PC-9 (cell line): ENCODE measurements around the gene EML6. TPM values are rescaled to one million over a fixed set of nuclear protein-coding genes. Genes with fewer than 3 reads are reported as not detected.

Experiments used
- BruUV-seq: library from RNA; stranded (reverse); fragments of 400-500 nt; replicated peaks from 2 replicates; lab custom pipeline; 2021; lab: Mats Ljungman, UMichigan
- CTCF ChIA-PET: fragments of 300-600 bp; sonication (Branson Sonifier 250); formaldehyde crosslinking; loops from one replicate; lab custom pipeline; 2022; ENCODE audit warnings: antibody characterized with exemption; lab: Charles Lee
- POLR2A ChIA-PET: fragments of 300-600 bp; sonication (Branson Sonifier 250); formaldehyde crosslinking; loops from one replicate; lab custom pipeline; 2022; ENCODE audit warnings: antibody characterized with exemption; ENCODE audit not compliant: unreplicated experiment; lab: Charles Lee
- DNase-seq, 2 experiments: peaks; one replicate each; pipeline versions ENCODE4 v3.0.0 to v3.0.0-alpha.2; 2015 to 2022; ENCODE audit warnings: mixed read lengths in 1 of 2
- H2AFZ ChIP-seq: fragments of 200-600 bp; sonication (generic); 2 replicates; pipeline ENCODE4 v1.8.1; 2017; ENCODE audit warnings: antibody characterized with exemption
- H3F3A ChIP-seq: fragments of 200-600 bp; sonication (generic); 2 replicates; pipeline ENCODE4 v1.8.1; 2017; ENCODE audit warnings: antibody characterized with exemption, mild to moderate bottlenecking, low read depth; ENCODE audit not compliant: insufficient read depth
- H3K27ac ChIP-seq: fragments of 200-600 bp; sonication (generic); 2 replicates; pipeline ENCODE4 v1.6.1; 2016; ENCODE audit warnings: mixed run types
- H3K27me3 ChIP-seq: fragments of 200-600 bp; sonication (generic); 2 replicates; pipeline ENCODE4 v1.6.1; 2016; ENCODE audit warnings: low read depth, mixed run types; ENCODE audit not compliant: insufficient read depth
- H3K36me3 ChIP-seq: fragments of 200-600 bp; sonication (generic); 2 replicates; pipeline ENCODE4 v1.6.1; 2016; ENCODE audit warnings: low read depth, mixed run types
- H3K4me1 ChIP-seq: fragments of 200-600 bp; sonication (generic); replicated peaks from 2 replicates; pipeline ENCODE4 v1.6.1; 2016; ENCODE audit warnings: mixed run types; ENCODE audit not compliant: insufficient read depth
- H3K4me2 ChIP-seq: fragments of 200-600 bp; sonication (generic); 2 replicates; pipeline ENCODE4 v1.6.1; 2017; ENCODE audit warnings: mixed run types
- H3K4me3 ChIP-seq: fragments of 200-600 bp; sonication (generic); 2 replicates; pipeline ENCODE4 v1.6.1; 2016; ENCODE audit warnings: mixed run types
- H3K79me2 ChIP-seq: fragments of 200-600 bp; sonication (generic); 2 replicates; pipeline ENCODE4 v1.6.1; 2017; ENCODE audit warnings: low read depth, mixed run types
- H3K9me2 ChIP-seq: fragments of 200-600 bp; sonication (generic); 2 replicates; pipeline ENCODE4 v1.8.1; 2017; ENCODE audit warnings: mild to moderate bottlenecking; ENCODE audit not compliant: insufficient read depth
- H3K9me3 ChIP-seq: fragments of 200-600 bp; sonication (generic); 2 replicates; pipeline ENCODE4 v1.8.1; 2016; ENCODE audit warnings: low read depth; ENCODE audit not compliant: insufficient read depth
- H4K20me1 ChIP-seq: fragments of 200-600 bp; sonication (generic); 2 replicates; pipeline ENCODE4 v1.8.1; 2017; ENCODE audit not compliant: insufficient read depth
- EZH2 ChIP-seq: fragments of 200-600 bp; sonication (generic); IDR thresholded peaks from 2 replicates; pipeline ENCODE4 v1.8.0; 2017; ENCODE audit warnings: antibody characterized with exemption, low read depth
- intact Hi-C: fragments of 100-400 bp; cut with micrococcal nuclease; formaldehyde crosslinking; loops from one replicate; pipeline ENCODE4 v1.10.0; 2022; ENCODE audit not compliant: unreplicated experiment
- total RNA-seq: library from RNA; stranded (reverse); gene quantifications from 2 replicates; pipeline ENCODE4 v1.2.3, GENCODE V29; 2021
- TF ChIP-seq, protein P1 (sequence below): fragments of 200-600 bp; sonication (generic); conservative IDR thresholded peaks from 2 replicates; pipeline ENCODE4 v1.6.1; 2017; ENCODE audit warnings: mixed run types, antibody characterized with exemption, mild to moderate bottlenecking, moderate library complexity

EML6 gene
- total RNA-seq, 1 experiment from 2014 or later, result 3.7 TPM

GRCh38 chr2:54897420-54898310 is 174.2 kb downstream of the EML6 start:
- no TSS peak for BruUV-seq
- Histone ChIP-seq H3K27me3 (no peaks in the 10 kb centered on the region), H3K9me3 (peaks cover 8% of the 10 kb centered on the region; the same call in 1 of the 2 replicates), H3K27ac (no peak overlapping the region), H3F3A (peaks cover 4% of the 10 kb centered on the region; the same call in 1 of the 2 replicates), H3K36me3 (peaks cover 8% of the 10 kb centered on the region; the same call in 1 of the 2 replicates), H3K9me2 (no peaks in the 10 kb centered on the region), H3K4me1 (peaks cover 2% of the 10 kb centered on the region), H3K79me2 (no peaks in the 10 kb centered on the region), H3K4me2 (no peak overlapping the region), H4K20me1 (no peaks in the 10 kb centered on the region), H2AFZ (no peak overlapping the region), H3K4me3 (no peak overlapping the region)
- CTCF ChIA-PET, result no interaction called here
- TF ChIP-seq, protein P1, sequence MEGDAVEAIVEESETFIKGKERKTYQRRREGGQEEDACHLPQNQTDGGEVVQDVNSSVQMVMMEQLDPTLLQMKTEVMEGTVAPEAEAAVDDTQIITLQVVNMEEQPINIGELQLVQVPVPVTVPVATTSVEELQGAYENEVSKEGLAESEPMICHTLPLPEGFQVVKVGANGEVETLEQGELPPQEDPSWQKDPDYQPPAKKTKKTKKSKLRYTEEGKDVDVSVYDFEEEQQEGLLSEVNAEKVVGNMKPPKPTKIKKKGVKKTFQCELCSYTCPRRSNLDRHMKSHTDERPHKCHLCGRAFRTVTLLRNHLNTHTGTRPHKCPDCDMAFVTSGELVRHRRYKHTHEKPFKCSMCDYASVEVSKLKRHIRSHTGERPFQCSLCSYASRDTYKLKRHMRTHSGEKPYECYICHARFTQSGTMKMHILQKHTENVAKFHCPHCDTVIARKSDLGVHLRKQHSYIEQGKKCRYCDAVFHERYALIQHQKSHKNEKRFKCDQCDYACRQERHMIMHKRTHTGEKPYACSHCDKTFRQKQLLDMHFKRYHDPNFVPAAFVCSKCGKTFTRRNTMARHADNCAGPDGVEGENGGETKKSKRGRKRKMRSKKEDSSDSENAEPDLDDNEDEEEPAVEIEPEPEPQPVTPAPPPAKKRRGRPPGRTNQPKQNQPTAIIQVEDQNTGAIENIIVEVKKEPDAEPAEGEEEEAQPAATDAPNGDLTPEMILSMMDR, result no peak
- no peak for TF ChIP-seq EZH2
- no peak for DNase-seq
- intact Hi-C loops, result no loop called here
- POLR2A ChIA-PET, result no interaction called here

- Histone ChIP-seq H3K27ac (no peak overlapping the region), H3K4me2 (no peak overlapping the region), H3K4me1 (peaks cover 12% of the 10 kb centered on the region), H3K9me2 (no peaks in the 10 kb centered on the region), H2AFZ (no peak overlapping the region), H4K20me1 (no peaks in the 10 kb centered on the region), H3K27me3 (no peaks in the 10 kb centered on the region), H3K9me3 (peaks cover 8% of the 10 kb centered on the region; the same call in 1 of the 2 replicates), H3K79me2 (no peaks in the 10 kb centered on the region), H3K36me3 (peaks cover 8% of the 10 kb centered on the region; the same call in 1 of the 2 replicates), H3F3A (peaks cover 13% of the 10 kb centered on the region; the same call in 1 of the 2 replicates), H3K4me3 (no peak overlapping the region)
- BruUV-seq, result no TSS peak
- POLR2A ChIA-PET, result no interaction called here
- no peak for DNase-seq
- CTCF ChIA-PET, result interaction anchor here (1.0 to 2.2 kb wide), 2 partner anchors 131 to 277 kb away, joined by 4 to 13 read pairs; no protein-coding TSS in a partner anchor
- intact Hi-C loops, result no loop called here
- no peak for TF ChIP-seq EZH2
- TF ChIP-seq, protein P1, result no peak
These were observed 175.2 kb downstream of the EML6 start for GRCh38 chr2:54898456-54899226.
